GM21515 (cell line): ENCODE data around the gene TRIM38.
"Not testable (repeated sequence)": the region's sequence is repeated elsewhere in the genome, so short reads cannot be mapped to it uniquely, and the experiment has no call there.

Experiments
- ATAC-seq: cut with Tn5 transposase; IDR thresholded peaks from one replicate; pipeline ENCODE4 v1.9.1; 2021; ENCODE audit not compliant: unreplicated experiment

Gene TRIM38

GRCh38 chr6:25968769-25969168 lies 6.2 kb downstream of the TRIM38 start:
- ATAC-seq: no peak

DNA sequence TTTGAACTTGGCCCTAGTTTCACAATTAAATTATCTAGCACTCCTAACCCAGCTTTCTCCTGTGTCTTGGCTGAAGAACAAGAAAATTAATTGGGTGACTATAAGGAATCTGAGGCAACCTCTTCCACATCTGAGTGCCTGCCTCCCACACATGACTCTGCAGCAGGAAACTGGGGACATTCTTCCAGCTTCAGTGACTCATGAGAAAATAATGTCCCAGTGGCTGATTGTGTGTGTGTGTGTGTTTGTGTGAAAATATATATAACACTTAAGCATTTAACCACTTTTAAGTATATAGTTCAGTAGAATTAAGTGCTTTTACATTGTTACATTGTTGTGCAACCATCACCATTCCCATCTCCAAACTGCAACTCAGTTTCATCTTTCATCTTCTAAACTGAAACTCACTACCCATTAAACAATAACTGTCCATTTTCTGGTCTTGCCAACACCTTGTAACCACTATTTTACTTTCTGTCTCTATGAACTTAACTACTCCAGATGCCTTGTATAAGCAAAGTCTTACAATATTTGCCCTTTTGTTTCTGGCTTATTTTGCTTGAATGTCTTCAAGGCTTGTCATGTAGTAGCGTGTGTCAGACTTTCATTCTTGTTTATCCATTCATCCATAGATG lies 8.7 kb downstream of the TRIM38 start:
- ATAC-seq: no peak

DNA sequence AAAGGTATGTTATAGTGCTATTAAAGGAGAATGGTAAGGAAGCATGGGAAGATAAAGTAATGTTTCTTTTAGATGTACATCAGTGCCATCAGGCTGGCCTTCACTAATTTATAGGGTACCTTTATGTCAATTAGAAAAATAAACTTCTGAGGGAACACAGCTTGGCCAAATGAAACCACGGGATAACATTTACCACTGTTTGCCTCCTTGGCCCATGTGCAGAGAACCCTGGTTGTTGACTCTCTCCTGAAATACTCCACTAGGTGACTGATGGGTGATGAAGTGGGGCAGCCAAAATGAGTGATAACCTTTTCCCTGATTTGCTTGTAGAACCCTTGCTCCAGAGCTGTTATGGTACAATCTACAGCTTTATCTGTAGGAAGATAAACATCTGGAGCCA lies 9.5 kb downstream of the TRIM38 start:
- ATAC-seq: no peak

GRCh38 chr6:25972902-25973301 lies 10.3 kb downstream of the TRIM38 start:
- ATAC-seq: no peak

DNA sequence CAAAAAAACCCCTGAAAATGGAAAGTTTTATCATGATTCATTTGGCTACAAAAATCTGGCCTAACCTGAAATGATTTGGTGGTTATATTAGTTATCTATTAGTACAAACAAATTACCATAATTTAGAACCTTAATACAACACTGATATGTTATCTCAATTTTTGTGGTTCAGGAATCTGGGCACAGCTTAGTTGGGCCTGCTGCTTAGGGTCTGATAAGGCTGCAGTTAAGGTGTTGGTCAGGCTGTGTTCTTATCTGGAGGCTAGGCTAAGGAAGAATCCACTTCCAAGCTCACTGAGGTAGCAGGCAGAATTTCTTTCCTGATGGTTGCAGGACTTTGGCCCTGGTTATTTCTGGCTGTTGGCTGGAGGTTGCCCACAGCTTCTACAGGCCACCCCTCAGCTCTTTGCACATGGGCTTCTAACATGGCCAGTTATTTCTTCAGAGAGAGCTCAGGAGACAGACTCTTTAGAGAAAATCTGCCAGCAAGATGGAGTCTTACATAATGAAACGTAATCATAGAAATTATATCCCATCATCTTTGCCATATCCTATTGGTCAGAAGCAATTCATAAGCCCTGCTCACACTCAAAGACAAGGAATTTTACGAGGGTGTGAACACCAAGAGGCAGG lies 11.4 kb downstream of the TRIM38 start:
- ATAC-seq: no peak

GRCh38 chr6:25975923-25976560 lies 13.4 kb downstream of the TRIM38 start:
- ATAC-seq: no peak

GRCh38 chr6:25980935-25981334 lies 18.3 kb downstream of the TRIM38 start:
- no peak for ATAC-seq

DNA sequence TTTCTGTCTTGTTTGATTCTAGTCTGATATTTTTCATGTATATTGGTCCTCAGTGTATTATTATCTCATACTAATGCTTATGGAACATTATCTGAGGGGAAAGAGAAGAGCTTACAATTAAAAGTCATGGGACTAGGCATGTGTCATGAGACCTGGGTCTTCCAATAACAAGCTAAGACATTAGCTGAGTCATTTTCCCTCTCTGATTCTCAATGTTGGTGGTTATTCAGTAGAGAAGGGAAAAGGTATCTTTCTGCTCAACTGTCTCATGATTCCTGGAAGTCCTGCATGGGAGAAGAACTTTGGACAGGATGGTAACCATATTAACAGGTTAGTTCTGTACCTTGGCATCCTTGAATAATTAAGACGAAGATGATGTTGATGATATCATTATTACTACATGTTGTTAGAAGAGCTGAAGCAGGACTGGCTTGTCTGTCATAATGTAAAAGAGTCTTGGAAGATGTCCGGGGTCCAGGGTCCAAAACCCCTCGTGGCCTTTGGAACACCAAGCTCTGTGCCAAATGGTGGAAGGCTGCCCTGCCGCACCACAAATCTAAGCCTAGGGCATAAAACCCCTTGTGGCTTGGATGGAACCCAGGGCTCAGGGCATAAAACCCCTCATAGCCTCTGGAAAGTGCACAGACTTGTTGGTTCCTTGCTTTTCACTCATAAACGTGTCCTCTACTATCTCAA lies 19.1 kb downstream of the TRIM38 start:
- no peak for ATAC-seq

GRCh38 chr6:25984265-25984664 lies 21.7 kb downstream of the TRIM38 start:
- ATAC-seq: no peak

GRCh38 chr6:25987845-25988244 lies 25.2 kb downstream of the TRIM38 start:
- no peak for ATAC-seq

GRCh38 chr6:25990172-25990873 lies 27.7 kb downstream of the TRIM38 start:
- no peak for ATAC-seq

DNA sequence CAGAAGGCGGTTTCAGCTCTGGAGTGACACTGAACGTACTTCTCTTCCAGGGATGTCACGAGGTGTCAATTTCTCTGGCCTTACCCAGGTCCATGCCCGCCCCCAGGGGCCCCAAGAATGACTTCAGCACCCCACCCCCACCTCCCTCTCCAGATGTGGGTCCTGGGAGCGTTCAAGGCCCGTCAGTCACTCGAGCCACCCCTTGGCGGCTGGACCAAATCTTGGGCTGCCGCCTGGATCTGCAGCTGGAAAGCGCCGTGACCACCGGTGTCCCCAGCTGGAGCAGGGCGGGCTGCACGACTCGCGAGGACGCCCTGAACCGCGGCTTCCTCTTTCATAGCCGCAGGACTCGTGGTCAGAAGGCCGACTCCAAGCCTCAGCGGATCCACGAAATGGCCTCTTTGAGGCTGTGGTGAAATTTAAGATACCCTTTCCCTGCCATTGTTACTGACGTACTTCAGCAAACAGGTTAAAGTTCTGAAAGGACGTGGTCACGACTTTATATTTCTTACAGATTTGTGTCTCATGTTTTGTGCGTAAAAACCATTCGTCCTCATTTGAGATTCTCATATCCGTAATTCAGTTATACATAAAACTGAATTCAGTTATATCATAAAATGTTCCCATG lies 29.3 kb downstream of the TRIM38 start:
- ATAC-seq: peak; percentile 53

DNA sequence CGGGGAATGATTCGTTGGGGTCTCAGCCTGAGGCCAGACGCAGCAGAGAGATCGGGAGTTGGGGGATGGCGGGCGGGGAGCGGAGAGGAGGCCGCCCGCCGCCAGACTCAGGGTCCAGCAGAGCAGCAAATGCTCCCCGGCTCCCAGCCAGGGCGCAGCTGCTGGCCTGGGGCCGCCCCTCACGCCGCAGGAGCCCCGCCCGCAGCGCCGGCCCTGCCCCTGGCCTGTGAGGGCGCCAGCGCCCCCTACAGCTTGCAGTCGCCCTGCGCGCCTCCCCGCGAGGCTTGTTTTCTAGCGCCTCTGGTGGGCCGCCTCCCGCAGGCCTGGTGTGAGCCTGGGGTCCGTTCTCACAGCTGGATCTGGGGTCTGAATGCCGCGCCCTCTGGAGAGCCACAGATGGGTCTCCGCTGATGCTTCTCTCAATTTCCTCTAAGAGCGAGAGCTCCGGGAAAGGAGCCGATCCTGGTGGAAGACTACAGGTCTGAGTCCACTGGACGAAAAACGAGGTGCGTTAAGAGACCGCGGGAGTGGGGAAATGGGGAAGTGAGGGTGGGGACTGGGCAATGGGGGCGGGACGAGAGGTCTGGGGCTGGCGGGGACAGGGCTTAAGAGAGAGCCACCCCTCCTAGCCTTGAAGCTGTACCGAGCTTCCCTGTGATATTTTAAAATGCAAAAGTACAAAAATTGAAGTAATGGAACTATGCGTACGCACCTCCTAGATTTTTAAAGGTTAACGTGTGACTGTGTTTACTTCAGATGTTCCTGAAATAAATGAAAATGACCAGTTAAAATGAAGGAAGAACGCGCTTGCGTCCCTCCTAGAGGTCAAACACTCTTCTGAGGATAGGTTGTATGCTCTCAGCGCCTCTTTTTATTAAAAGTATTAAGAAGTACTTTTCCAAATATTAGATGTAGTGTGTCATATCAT lies 30.1 kb downstream of the TRIM38 start:
- peak; percentile 84 for ATAC-seq

DNA sequence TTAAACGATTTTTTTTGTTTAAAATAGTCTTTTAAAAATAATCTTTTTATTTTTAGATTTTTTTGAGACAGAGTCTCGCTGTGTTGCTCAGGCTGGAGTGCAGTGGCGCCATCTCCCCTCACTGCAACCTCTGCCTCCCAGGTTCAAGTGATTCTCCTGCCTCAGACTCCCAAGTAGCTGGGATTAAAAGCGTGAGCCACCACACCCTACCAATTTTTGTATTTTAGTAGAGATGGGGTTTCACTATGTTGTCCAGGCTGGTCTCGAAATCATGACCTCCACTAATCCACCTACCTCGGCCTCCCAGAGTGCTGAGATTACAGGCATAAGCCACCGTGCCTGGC lies 30.7 kb downstream of the TRIM38 start:
- not testable (repeated sequence) for ATAC-seq

DNA sequence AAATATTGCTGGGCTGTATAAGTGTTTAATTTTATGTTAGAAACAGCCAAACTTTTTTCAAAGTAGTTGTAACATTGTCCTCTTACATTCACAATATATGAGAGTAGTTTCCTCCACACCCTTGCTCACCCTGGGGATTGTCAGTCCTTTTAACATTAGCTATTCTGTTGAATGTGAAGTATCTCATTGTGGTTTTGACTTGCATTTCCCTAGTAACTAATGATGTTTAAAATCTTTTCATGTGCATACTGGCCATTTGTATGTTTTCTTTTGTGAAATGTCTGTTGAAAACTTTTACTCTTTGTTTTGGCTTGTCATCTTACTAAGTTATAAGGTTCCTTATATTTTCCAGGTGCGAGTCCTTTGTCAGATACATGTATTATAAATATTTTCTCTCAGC lies 32.9 kb downstream of the TRIM38 start:
- no peak for ATAC-seq

- ATAC-seq: no peak
These were observed 35.3 kb downstream of the TRIM38 start for GRCh38 chr6:25997921-25998320.

DNA sequence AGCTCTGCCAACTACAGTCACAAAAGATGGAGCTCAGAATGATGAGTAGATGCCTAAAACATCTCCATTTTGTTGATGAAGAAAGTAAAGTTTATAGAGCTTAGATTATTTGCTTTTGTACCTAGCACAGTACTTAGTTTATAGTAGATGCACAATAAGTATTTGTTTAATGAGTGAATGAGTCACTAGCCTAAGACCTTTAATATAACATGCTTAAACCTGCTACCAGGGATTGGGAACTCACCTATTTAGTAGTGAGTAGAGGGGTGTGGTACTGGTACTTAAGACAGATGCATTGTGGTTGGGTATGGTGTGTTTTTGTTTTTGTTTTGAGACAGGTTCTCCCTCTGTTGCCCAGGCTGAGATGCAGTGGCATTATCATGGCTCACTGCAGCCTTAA lies 35.8 kb downstream of the TRIM38 start:
- ATAC-seq: no peak

DNA sequence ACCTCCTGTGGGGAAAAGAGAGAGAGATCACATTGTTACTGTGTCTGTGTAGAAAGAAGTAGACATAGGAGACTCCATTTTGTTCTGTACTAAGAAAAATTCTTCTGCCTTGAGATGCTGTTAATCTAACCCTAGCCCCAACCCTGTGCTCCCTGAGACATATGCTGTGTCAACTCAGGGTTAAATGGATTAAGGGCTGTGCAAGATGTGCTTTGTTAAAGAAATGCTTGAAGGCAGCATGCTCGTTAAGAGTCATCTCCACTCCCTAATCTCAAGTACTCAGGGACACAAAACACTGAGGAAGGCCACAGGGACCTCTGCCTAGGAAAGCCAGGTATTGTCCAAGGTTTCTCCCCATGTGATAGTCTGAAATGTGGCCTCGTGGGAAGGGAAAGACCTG lies 36.6 kb downstream of the TRIM38 start:
- ATAC-seq: not testable (repeated sequence)

- no peak for ATAC-seq
These were observed 38.0 kb downstream of the TRIM38 start for GRCh38 chr6:26000366-26001144.
